DOHH2 (cell line): ENCODE results near the gene SLC26A1.

Experiments used
- H3F3A ChIP-seq: fragments of 200-600 bp; sonication (generic), shearing (Covaris generic); 2 replicates; pipeline ENCODE4 v1.6.0; 2016; ENCODE audit warnings: antibody characterized with exemption, mild to moderate bottlenecking; ENCODE audit not compliant: control insufficient read depth, insufficient read depth
- H3K27ac ChIP-seq: fragments of 200-600 bp; sonication (generic); 2 replicates; pipeline ENCODE4 v1.5.1; 2014; ENCODE audit warnings: low read depth, mild to moderate bottlenecking, low read length, moderate library complexity
- H3K27me3 ChIP-seq: fragments of 200-600 bp; sonication (generic); 2 replicates; pipeline ENCODE4 v1.6.1; 2014; ENCODE audit warnings: mild to moderate bottlenecking, low read length, mixed read lengths; ENCODE audit not compliant: control insufficient read depth
- H3K36me3 ChIP-seq: fragments of 200-600 bp; sonication (generic); 2 replicates; pipeline ENCODE4 v1.6.1; 2014; ENCODE audit warnings: mild to moderate bottlenecking, low read length, moderate library complexity, mixed read lengths; ENCODE audit not compliant: control insufficient read depth
- H3K4me1 ChIP-seq: fragments of 200-600 bp; sonication (generic); 2 replicates; pipeline ENCODE4 v1.6.1; 2014; ENCODE audit warnings: mild to moderate bottlenecking, low read length, mixed read lengths; ENCODE audit not compliant: control insufficient read depth
- H3K4me2 ChIP-seq: fragments of 200-600 bp; sonication (generic); 2 replicates; pipeline ENCODE4 v1.6.0; 2014; ENCODE audit warnings: mild to moderate bottlenecking, low read length, moderate library complexity
- H3K4me3 ChIP-seq: fragments of 200-600 bp; sonication (generic); 2 replicates; pipeline ENCODE4 v1.5.1; 2014; ENCODE audit warnings: mild to moderate bottlenecking, low read length, mixed read lengths
- H3K79me2 ChIP-seq: fragments of 200-600 bp; sonication (generic); 2 replicates; pipeline ENCODE4 v1.6.1; 2014; ENCODE audit warnings: mild to moderate bottlenecking, low read length, mixed read lengths; ENCODE audit not compliant: control insufficient read depth
- H3K9me2 ChIP-seq: fragments of 200-600 bp; sonication (generic); replicated peaks from 2 replicates; pipeline ENCODE4 v1.6.1; 2014; ENCODE audit warnings: mild to moderate bottlenecking, low read length, mixed read lengths; ENCODE audit not compliant: control insufficient read depth
- H3K9me3 ChIP-seq: fragments of 200-600 bp; sonication (generic); 2 replicates; pipeline ENCODE4 v1.6.1; 2014; ENCODE audit warnings: antibody characterized with exemption, low read length, mixed read lengths; ENCODE audit not compliant: control insufficient read depth, insufficient read depth
- H4K20me1 ChIP-seq: fragments of 200-600 bp; sonication (generic); 2 replicates; pipeline ENCODE4 v1.6.0; 2014; ENCODE audit warnings: low read depth, mild to moderate bottlenecking, antibody characterized with exemption, low read length, moderate library complexity; ENCODE audit not compliant: control insufficient read depth, insufficient read depth
- EZH2phosphoT487 ChIP-seq: fragments of 200-600 bp; sonication (generic); IDR thresholded peaks from 2 replicates; pipeline ENCODE4 v1.6.1; 2017; ENCODE audit warnings: borderline replicate concordance, mild to moderate bottlenecking, antibody characterized with exemption, low read length, moderate library complexity, mixed read lengths
- TF ChIP-seq, protein P1 (sequence below): fragments of 200-600 bp; sonication (generic); IDR thresholded peaks from one replicate; pipeline ENCODE4 v1.5.1; 2014; ENCODE audit warnings: antibody characterized with exemption, mild to moderate bottlenecking, low read depth, low read length; ENCODE audit not compliant: poor library complexity, severe bottlenecking

SLC26A1 gene

GRCh38 chr4:1012034-1012739, 19.0 kb upstream of the SLC26A1 start:
- Histone ChIP-seq H3K9me2 (no peaks in the 10 kb centered on the region), H3K36me3 (no peaks in the 10 kb centered on the region), H3K9me3 (no peaks in the 10 kb centered on the region), H3K4me1 (peaks cover 26% of the 10 kb centered on the region), H3K27me3 (peaks cover 45% of the 10 kb centered on the region), H3K4me3 (peak overlapping the region; percentile 38), H3K4me2 (peak overlapping the region; percentile 48), H3F3A (peaks cover 9% of the 10 kb centered on the region), H3K27ac (no peak overlapping the region), H4K20me1 (0 out of 2 replicates have a peak, but pooled peaks cover 5% of the 10 kb centered on the region), H3K79me2 (no peaks in the 10 kb centered on the region)
- TF ChIP-seq, protein P1, sequence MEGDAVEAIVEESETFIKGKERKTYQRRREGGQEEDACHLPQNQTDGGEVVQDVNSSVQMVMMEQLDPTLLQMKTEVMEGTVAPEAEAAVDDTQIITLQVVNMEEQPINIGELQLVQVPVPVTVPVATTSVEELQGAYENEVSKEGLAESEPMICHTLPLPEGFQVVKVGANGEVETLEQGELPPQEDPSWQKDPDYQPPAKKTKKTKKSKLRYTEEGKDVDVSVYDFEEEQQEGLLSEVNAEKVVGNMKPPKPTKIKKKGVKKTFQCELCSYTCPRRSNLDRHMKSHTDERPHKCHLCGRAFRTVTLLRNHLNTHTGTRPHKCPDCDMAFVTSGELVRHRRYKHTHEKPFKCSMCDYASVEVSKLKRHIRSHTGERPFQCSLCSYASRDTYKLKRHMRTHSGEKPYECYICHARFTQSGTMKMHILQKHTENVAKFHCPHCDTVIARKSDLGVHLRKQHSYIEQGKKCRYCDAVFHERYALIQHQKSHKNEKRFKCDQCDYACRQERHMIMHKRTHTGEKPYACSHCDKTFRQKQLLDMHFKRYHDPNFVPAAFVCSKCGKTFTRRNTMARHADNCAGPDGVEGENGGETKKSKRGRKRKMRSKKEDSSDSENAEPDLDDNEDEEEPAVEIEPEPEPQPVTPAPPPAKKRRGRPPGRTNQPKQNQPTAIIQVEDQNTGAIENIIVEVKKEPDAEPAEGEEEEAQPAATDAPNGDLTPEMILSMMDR: no peak
- TF ChIP-seq EZH2phosphoT487: no peak

GRCh38 chr4:1011666-1012033, 18.4 kb upstream of the SLC26A1 start:
- Histone ChIP-seq H3K27me3 (peaks cover 49% of the 10 kb centered on the region), H3K4me1 (peaks cover 26% of the 10 kb centered on the region), H3K9me3 (no peaks in the 10 kb centered on the region), H3K79me2 (no peaks in the 10 kb centered on the region), H3K4me2 (no peak overlapping the region), H3K36me3 (no peaks in the 10 kb centered on the region), H4K20me1 (0 out of 2 replicates have a peak, but pooled peaks cover 5% of the 10 kb centered on the region), H3K27ac (no peak overlapping the region), H3K9me2 (no peaks in the 10 kb centered on the region), H3K4me3 (no peak overlapping the region), H3F3A (peaks cover 9% of the 10 kb centered on the region)
- TF ChIP-seq EZH2phosphoT487: no peak
- TF ChIP-seq, protein P1: no peak

DNA sequence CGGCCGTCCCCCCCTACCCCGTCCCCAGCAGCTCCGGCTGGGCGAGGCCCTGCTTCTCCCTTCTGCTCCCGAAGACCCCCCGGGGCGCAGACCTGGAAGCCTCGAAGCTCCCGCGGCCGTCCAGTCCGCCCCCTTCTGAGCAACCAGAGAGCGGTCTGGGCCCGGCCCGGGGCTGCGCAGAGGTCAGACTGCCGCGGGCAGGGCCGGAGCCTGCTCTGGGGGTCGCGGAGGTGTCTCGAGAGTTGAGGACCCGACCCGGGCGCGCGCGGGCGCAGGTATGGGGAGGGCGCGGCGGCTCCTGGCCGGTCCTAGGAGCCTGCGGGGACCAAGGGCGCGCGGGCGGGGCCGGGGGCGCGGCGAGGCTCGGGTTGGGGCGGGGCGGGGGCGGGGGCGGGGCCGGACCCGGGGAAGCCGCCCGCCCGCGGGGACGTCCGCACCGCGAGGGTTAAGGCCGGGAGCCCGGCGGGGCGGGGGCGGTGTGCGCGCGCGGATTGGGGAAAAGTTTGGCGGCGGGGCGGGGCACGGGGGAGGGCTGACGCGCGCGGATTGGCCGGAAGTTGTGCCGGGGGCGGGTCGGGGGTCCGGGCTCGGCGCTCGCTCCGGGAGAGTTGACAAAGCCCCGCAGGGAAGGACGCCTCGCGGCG, 17.9 kb upstream of the SLC26A1 start, which contains the start of gene FGFRL1:
TSS of gene FGFRL1 (plus strand) at position 605 of the 644 bp plus-strand sequence. CDS start 860 bp downstream, outside the sequence.
- H3K9me3 ChIP-seq: no peaks in the 10 kb centered on the region
- peaks cover 26% of the 10 kb centered on the region for H3K4me1 ChIP-seq
- TF ChIP-seq, protein P1: no peak
- TF ChIP-seq EZH2phosphoT487: no peak
- no peaks in the 10 kb centered on the region for H3K9me2 ChIP-seq
- H3K27me3 ChIP-seq: peaks cover 49% of the 10 kb centered on the region
- 0 out of 2 replicates have a peak, but pooled peaks cover 5% of the 10 kb centered on the region for H4K20me1 ChIP-seq
- H3K4me2 ChIP-seq: peak within 1 kb of the TSS; percentile 91
- peaks cover 9% of the 10 kb centered on the region for H3F3A ChIP-seq
- no peaks in the 10 kb centered on the region for H3K79me2 ChIP-seq
- no peaks in the 10 kb centered on the region for H3K36me3 ChIP-seq
- H3K4me3 ChIP-seq: peak within 1 kb of the TSS; percentile 74
- no peak within 1 kb of the TSS for H3K27ac ChIP-seq
